Adipose tissue (tissue), 3 donors: ENCODE results near the gene CCDC12. TPM values are rescaled to one million over a fixed set of nuclear protein-coding genes. Genes with fewer than 3 reads are reported as not detected.

Experiments used
- H3K27ac ChIP-seq: one replicate; pipeline ENCODE4 v1.5.1; 2013; ENCODE audit warnings: low read depth, low read length
- WGBS, 3 donors: extraction: QIAGEN DNeasy Blood & Tissue Kit; methylation state at CpG; one replicate each; pipeline ENCODE4 v1.1.7; 2013; 5-methylcytosine and 5-hydroxymethylcytosine counted together
- polyA plus RNA-seq, 3 donors: library from polyadenylated mRNA; stranded (reverse); fragments of 200-250 nt; gene quantifications; one replicate each; pipeline ENCODE4 v1.2.3, GENCODE V29; 2013
- donor health status: healthy with polysubstance abuse.
- donor health status: Bipolar disorder and iron deficiency.
- donor health status: healthy.

The CCDC12 gene
- polyA plus RNA-seq, 3 donors, result 32.5 to 59.5 (median 51.5) TPM

DNA sequence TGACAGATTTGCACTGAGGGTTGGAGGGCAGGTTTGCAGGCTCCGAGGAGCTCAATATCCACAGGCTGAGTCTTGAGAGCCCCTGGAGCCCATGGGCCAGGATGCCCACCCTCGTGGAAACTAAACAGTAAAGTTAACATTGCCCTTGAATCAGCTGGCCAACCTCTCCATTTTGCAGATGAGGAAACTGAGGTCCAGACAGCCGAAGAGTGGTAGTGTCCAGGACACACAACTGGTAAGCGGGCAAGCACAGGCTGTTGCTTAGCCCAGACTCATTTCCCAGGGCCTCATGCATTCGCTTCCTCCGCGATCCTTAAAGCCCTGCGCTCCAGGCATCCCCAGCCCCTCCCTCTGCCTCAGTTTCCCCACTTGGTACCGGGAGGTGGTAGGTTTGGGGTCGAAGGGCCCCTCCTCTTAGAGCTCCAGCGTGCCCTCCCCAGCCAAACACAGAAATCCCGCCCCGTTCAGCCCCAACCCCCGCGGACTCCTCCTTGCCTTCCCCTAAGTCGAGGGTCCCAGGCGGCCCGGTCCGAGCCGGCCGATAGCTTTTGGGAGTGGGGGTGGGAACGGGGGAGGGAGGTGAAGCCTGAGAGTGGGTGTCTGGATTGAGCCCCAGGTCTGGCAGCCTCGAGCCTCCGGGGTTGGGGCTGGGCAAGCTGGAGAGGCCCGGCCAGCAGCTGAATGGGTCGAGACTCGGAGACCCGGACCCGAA, 95.5 kb downstream of the CCDC12 start:
- H3K27ac ChIP-seq, result no peak overlapping the region

DNA sequence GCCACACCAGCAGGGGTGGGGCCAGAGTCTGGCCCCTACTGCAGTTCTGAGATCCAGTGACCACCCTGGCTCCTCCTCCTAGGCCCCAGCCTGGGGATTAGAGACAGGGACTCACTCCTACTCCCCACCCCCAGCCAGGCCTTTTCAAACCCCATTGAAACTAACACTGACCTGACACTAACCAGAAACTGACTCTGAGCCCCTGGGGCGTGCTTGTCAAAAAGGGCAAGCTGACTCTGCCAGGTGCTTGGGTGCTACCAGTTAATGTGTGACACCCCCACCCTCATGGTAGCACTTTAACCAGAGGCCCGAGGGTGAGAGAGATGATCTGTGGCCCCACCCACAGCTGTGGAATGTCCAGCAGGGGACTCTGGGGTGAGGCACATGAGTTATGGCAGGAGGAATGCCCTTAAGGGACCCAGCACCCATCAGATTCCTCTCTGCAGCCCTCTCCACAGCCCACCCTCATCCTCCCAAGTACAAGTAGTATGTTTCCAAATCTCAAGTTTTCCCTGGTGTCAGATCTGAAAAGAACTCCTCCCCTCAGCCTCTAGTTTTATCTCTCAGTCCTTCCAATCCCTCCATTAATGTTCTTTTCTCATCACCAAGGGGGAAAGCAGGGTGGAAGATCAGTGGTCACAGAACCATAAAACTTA, 97.6 kb downstream of the CCDC12 start:
- H3K27ac ChIP-seq, result no peak overlapping the region
- 65 to 71% (median 71%) methylated on average over 2 of the region's 2 CpGs for WGBS, 3 donors

More for the DNA sequence above, 95.5 kb downstream of the CCDC12 start:
- WGBS, 3 donors, result 35 to 39% (median 39%) methylated on average over 29 of the region's 29 CpGs

DNA sequence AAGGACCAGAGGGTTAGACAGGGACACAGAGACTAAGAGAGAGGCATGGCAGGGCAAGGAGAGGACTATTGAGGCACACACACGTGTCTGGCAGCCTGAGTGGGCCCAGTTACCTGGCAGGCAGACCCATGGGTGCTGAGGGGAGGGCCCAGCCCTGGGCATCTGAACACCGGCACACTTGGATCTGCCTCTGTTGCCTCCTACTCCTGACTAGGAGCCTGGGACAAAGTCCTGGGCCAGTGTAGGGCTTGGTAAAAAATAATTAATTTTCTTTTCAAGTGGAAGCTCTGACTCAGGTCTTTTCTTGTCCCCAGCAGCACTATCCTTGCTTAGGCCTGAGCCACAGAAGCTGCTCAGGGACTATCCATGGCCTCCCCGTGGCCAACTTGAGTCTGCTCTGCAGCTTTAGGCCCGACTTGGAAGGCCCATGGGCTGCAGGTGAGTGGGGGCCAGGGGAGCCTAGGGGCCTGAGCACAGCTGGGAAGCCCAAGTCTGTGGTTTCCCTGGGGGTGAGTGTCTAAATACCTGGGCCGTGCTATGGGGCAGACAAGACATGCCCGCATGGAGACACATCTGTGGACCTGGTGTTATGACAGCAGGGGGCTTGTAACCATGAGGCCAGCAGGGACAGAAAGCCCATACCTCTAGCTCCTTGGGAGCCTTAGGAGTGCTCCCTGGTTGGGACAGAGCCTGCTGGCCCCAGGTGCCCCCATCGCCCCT, 99.0 kb downstream of the CCDC12 start, which contains the start of gene PTH1R:
Gene PTH1R, plus strand, starts transcription at position 316 of the 720 bp plus-strand sequence. CDS start 5,839 bp downstream, outside the sequence.
- WGBS, 3 donors, result 76 to 91% (median 84%) methylated on average over 7 of the region's 7 CpGs
- H3K27ac ChIP-seq, result no peak within 1 kb of the TSS

DNA sequence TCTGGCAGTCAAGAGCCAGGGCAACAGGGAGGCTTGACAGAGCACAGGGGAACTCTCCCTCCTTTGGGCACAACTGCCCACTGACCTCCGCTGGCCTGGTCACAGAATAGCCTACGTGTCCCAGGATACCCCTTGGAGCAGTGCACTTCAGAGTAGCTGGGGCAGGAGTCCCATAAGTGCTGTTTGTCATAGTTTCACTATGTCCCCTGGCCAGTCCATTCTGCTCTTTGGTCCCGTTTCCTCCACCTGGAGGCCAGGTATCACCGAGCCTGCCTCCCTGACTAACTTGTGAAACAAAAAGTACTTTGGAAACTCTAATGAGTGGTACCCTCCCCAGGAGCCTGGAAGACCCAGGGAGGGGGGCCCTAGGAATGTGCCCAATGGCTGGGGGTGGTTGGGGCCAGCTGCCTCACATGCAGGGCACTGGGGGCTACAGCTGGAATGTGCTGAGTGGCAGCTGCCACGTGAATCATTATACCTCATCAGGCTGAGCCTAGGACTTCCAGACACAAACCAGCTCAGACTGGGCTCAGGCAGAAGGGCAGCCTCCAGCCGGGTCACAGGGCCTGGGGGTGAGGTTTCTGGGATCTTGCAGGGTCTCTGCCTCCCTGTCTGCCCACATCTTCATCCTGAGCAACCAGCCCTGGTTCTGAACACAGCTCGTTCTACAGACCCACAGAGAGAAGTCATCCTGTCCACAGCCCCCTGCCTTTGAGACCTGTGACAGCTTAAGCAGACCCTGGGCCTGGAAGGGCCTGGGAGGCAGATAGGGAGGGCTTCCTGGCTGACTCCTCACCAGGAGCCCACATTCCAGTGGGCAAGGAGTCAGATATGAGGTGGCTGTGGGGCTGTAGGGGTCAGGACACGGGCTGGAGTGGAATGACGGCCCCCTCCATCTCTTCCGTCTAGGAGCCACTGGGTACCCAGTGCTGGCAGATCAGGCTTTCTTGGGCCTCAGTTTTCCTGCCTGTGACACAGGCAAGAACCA, 99.9 kb downstream of the CCDC12 start:
- 90 to 92% (median 91%) methylated on average over 10 of the region's 10 CpGs for WGBS, 3 donors
- no peak overlapping the region for H3K27ac ChIP-seq

DNA sequence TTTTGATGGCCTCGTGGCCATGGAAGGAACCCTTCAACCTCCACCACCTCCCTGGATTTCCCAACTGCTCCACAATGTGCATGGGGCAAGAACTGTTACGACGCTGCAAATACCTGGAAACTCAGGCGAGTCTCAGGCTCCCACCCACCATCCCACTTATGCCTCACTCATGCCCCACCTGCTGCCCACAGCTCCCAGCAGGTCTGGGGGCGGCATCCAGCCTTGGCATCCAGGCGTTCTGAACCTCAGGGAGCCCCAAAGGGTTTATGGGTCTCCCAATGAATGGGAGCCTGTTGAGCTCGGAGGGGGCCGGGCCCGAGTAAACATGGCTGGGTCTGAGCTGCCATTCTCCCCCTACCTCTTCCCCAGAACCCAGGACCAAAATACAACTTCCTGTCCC, 101.0 kb downstream of the CCDC12 start:
- 91 to 92% (median 92%) methylated on average over 9 of the region's 9 CpGs for WGBS, 3 donors
- no peak overlapping the region for H3K27ac ChIP-seq

DNA sequence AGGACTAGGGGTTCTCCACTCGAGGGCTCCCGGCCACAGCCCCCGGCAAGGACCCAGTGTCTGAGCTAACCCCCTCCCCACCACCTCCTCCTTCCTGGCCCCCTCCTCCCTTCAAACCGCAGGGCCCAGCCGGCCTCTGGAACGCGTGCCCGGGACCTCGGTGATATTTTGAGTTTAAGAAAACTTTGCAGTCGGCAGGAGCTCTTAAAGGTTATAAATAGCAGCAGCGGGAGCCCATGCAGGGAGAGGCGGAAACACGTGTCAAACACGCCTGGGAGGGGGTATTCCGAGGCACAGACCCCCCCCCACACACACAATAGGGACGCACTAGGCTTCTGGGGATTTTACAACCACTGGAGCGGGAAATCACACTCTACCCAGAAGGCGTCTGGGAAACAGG, 102.1 kb downstream of the CCDC12 start:
- WGBS, 3 donors, result 25 to 59% (median 36%) methylated on average over 18 of the region's 18 CpGs
- H3K27ac ChIP-seq, result no peak overlapping the region

DNA sequence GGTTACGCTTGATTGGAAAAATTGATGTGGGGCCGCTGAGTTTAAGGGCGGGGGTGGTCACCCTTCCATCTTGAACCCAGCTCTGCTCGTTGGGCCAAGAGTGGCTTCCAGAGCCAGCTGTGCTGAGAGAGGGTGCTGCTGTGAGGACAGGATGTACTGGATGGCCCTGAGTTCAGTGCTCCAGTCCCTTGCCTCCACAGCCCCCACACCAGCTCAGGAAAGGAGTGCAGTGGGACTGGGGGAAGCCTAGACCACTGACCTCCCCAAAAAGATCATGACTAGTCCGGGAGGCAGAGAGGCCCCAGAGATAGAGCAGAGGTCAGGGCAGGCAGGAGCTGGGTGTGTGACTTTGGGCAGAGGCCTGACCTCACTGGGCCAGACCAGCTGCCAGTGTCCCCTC, 103.0 kb downstream of the CCDC12 start:
- WGBS, 3 donors, result 60 to 82% (median 61%) methylated on average over 5 of the region's 5 CpGs
- no peak overlapping the region for H3K27ac ChIP-seq

Other genes with a start within 250 kb of the CCDC12 start
- 10 to 100 TPM in 1 of 3 donors, 1 to 10 TPM in 2; 4.7 to 17.0 (median 7.8) TPM for gene MYL3, start 113.3 kb downstream of the CCDC12 start, polyA plus RNA-seq
- 10 to 100 TPM in 2 of 3 donors, 1 to 10 TPM in 1; 6.1 to 62.9 (median 44.7) TPM for gene PTH1R, start 99.0 kb downstream of the CCDC12 start, polyA plus RNA-seq
- 10 to 100 TPM; 42.6 to 49.7 (median 42.8) TPM for gene NBEAL2, start 2.9 kb upstream of the CCDC12 start, polyA plus RNA-seq
- gene SETD2, start 187.4 kb upstream of the CCDC12 start, polyA plus RNA-seq, result 10 to 100 TPM; 10.8 to 18.8 (median 15.4) TPM